ENCODE data around the gene TIMP3.
A peak's percentile ranks its signal among the peaks of the same experiment; 100 is the strongest.

The TIMP3 gene

GRCh38 chr22:32903507-32903906 lies 102.0 kb downstream of the TIMP3 start:
- Histone ChIP-seq H3K27ac (ENCODE audit: poor library complexity, severe bottlenecking) (no peak overlapping the region), H3K36me3 (ENCODE audit: low read depth) (no peaks in the 10 kb centered on the region), H3K9me3 (ENCODE audit: severe bottlenecking) (no peaks in the 10 kb centered on the region), H3K27me3 (ENCODE audit: insufficient read depth, poor library complexity, severe bottlenecking) (no peaks in the 10 kb centered on the region), H3K4me3 (ENCODE audit: severe bottlenecking) (no peak overlapping the region), H3K4me1 (ENCODE audit: insufficient read depth, poor library complexity, severe bottlenecking) (no peaks in the 10 kb centered on the region)
- DNase-seq (ENCODE audit: low spot score) (no peak), ATAC-seq (ENCODE audit: low read depth) (no peak)
- no peak for TF ChIP-seq CTCF (IDR thresholded peaks at IDR 0.05; ENCODE audit: poor library complexity, severe bottlenecking)

DNA sequence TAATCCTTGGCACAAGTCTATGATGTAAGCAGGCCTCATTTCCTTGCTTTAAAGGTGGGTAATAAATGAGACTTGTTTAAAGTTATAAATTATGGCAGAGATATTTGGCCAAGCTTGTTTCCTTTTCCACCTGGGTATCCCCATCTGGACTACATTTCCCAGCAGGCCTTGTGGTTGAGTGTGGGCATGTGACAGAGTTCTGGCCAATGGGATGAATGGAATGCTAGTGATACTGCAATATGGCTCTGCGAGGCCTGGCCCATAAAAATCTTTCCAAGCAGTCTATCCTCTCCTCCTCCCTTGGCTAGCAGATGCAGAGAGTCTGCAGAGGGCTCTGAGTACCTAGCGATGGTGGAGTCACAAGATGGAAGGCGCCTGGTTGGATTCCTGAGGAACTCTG lies 102.5 kb downstream of the TIMP3 start:
- ATAC-seq (ENCODE audit: low read depth) (peak; percentile 81), DNase-seq (ENCODE audit: low spot score) (no peak)
- Histone ChIP-seq H3K27me3 (ENCODE audit: insufficient read depth, poor library complexity, severe bottlenecking) (no peaks in the 10 kb centered on the region), H3K4me3 (ENCODE audit: severe bottlenecking) (no peak overlapping the region), H3K4me1 (ENCODE audit: insufficient read depth, poor library complexity, severe bottlenecking) (no peaks in the 10 kb centered on the region), H3K9me3 (ENCODE audit: severe bottlenecking) (no peaks in the 10 kb centered on the region), H3K36me3 (ENCODE audit: low read depth) (no peaks in the 10 kb centered on the region), H3K27ac (ENCODE audit: poor library complexity, severe bottlenecking) (no peak overlapping the region)
- TF ChIP-seq CTCF (IDR thresholded peaks at IDR 0.05; ENCODE audit: poor library complexity, severe bottlenecking) = no peak

DNA sequence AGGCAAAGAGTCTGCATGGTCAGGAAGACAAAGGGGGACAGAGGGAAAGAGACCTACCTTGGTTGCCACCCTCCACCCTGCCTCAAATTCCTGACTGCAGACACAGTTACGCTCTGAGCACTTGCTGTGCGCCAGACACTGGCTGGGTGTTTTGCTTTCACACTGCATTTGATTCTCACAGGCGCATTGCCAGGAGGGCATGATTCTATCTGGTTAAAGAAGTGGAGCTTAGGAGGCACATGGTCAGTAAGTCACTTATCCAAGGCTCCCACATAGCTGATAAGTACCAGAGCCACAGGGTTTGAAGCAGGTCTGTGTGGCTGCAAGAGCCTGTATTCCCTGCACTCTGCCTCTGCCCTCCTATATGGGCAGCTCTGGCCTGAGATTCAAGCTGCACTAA lies 103.9 kb downstream of the TIMP3 start:
- no peak for DNase-seq (ENCODE audit: low spot score)
- no peak overlapping the region for H3K4me3 ChIP-seq (ENCODE audit: severe bottlenecking)
- no peaks in the 10 kb centered on the region for H3K27me3 ChIP-seq (ENCODE audit: insufficient read depth, poor library complexity, severe bottlenecking)
- no peaks in the 10 kb centered on the region for H3K36me3 ChIP-seq (ENCODE audit: low read depth)
- H3K27ac ChIP-seq (ENCODE audit: poor library complexity, severe bottlenecking) = no peak overlapping the region
- ATAC-seq (ENCODE audit: low read depth) = no peak
- H3K4me1 ChIP-seq (ENCODE audit: insufficient read depth, poor library complexity, severe bottlenecking) = no peaks in the 10 kb centered on the region
- TF ChIP-seq CTCF (IDR thresholded peaks at IDR 0.05; ENCODE audit: poor library complexity, severe bottlenecking) = no peak
- no peaks in the 10 kb centered on the region for H3K9me3 ChIP-seq (ENCODE audit: severe bottlenecking)

- Histone ChIP-seq H3K4me3 (ENCODE audit: severe bottlenecking) (no peak overlapping the region), H3K4me1 (ENCODE audit: insufficient read depth, poor library complexity, severe bottlenecking) (no peaks in the 10 kb centered on the region), H3K36me3 (ENCODE audit: low read depth) (no peaks in the 10 kb centered on the region), H3K27me3 (ENCODE audit: insufficient read depth, poor library complexity, severe bottlenecking) (no peaks in the 10 kb centered on the region), H3K27ac (ENCODE audit: poor library complexity, severe bottlenecking) (no peak overlapping the region), H3K9me3 (ENCODE audit: severe bottlenecking) (no peaks in the 10 kb centered on the region)
- no peak for DNase-seq (ENCODE audit: low spot score)
- no peak for TF ChIP-seq CTCF (IDR thresholded peaks at IDR 0.05; ENCODE audit: poor library complexity, severe bottlenecking)
- no peak for ATAC-seq (ENCODE audit: low read depth)
Observed at GRCh38 chr22:32909581-32910428, 108.3 kb downstream of the TIMP3 start.

- no peaks in the 10 kb centered on the region for H3K4me1 ChIP-seq (ENCODE audit: insufficient read depth, poor library complexity, severe bottlenecking)
Observed at GRCh38 chr22:32910429-32910772, 108.9 kb downstream of the TIMP3 start.

More at GRCh38 chr22:32910429-32910772, 108.9 kb downstream of the TIMP3 start:
- Histone ChIP-seq H3K27me3 (ENCODE audit: insufficient read depth, poor library complexity, severe bottlenecking) (no peaks in the 10 kb centered on the region), H3K9me3 (ENCODE audit: severe bottlenecking) (no peaks in the 10 kb centered on the region), H3K36me3 (ENCODE audit: low read depth) (no peaks in the 10 kb centered on the region), H3K4me3 (ENCODE audit: severe bottlenecking) (no peak overlapping the region), H3K27ac (ENCODE audit: poor library complexity, severe bottlenecking) (no peak overlapping the region)
- no peak for TF ChIP-seq CTCF (IDR thresholded peaks at IDR 0.05; ENCODE audit: poor library complexity, severe bottlenecking)
- ATAC-seq (ENCODE audit: low read depth) = no peak
- DNase-seq (ENCODE audit: low spot score) = no peak

All from RWPE2 (cell line).